Parathyroid adenoma (tissue), 2 donors: ENCODE results near the gene ZC3H7B.
"Not testable (repeated sequence)": the region's sequence is repeated elsewhere in the genome, so short reads cannot be mapped to it uniquely, and the experiment has no call there.

Source experiments
- H2AFZ ChIP-seq: fragments of 300-600 bp; sonication (generic); one replicate; pipeline ENCODE4 v1.7.0; 2017; ENCODE audit warnings: antibody characterized with exemption, mild to moderate bottlenecking
- H3K27ac ChIP-seq: fragments of 300-600 bp; sonication (generic); one replicate; pipeline ENCODE4 v1.7.0; 2017
- H3K27me3 ChIP-seq: fragments of 300-600 bp; sonication (generic); one replicate; pipeline ENCODE4 v1.7.0; 2017; ENCODE audit warnings: low read length; ENCODE audit not compliant: control insufficient read depth, insufficient read depth
- H3K36me3 ChIP-seq: fragments of 300-600 bp; sonication (generic); one replicate; pipeline ENCODE4 v1.7.0; 2017; ENCODE audit warnings: low read length; ENCODE audit not compliant: control insufficient read depth, insufficient read depth
- H3K4me1 ChIP-seq: fragments of 300-600 bp; sonication (generic); one replicate; pipeline ENCODE4 v1.7.0; 2017; ENCODE audit warnings: control low read depth
- H3K4me2 ChIP-seq: fragments of 300-600 bp; sonication (generic); one replicate; pipeline ENCODE4 v1.7.0; 2017; ENCODE audit warnings: low read length
- H3K4me3 ChIP-seq: fragments of 300-600 bp; sonication (generic); one replicate; pipeline ENCODE4 v1.7.0; 2017; ENCODE audit warnings: low read depth, low read length
- H3K79me2 ChIP-seq: fragments of 300-600 bp; sonication (generic); one replicate; pipeline ENCODE4 v1.7.0; 2017; ENCODE audit warnings: control low read depth
- H3K9ac ChIP-seq: fragments of 300-600 bp; sonication (generic); one replicate; pipeline ENCODE4 v1.7.0; 2017; ENCODE audit warnings: mild to moderate bottlenecking
- H3K9me3 ChIP-seq: fragments of 300-600 bp; sonication (generic); one replicate; pipeline ENCODE4 v1.7.0; 2017; ENCODE audit warnings: low read length; ENCODE audit not compliant: control insufficient read depth
- CTCF ChIP-seq: fragments of 300-600 bp; sonication (generic); IDR thresholded peaks from one replicate; pipeline ENCODE4 v1.7.0; 2017; ENCODE audit warnings: antibody characterized with exemption, mild to moderate bottlenecking
- donor health status: primary hyperparathyroidism.

The ZC3H7B gene

DNA sequence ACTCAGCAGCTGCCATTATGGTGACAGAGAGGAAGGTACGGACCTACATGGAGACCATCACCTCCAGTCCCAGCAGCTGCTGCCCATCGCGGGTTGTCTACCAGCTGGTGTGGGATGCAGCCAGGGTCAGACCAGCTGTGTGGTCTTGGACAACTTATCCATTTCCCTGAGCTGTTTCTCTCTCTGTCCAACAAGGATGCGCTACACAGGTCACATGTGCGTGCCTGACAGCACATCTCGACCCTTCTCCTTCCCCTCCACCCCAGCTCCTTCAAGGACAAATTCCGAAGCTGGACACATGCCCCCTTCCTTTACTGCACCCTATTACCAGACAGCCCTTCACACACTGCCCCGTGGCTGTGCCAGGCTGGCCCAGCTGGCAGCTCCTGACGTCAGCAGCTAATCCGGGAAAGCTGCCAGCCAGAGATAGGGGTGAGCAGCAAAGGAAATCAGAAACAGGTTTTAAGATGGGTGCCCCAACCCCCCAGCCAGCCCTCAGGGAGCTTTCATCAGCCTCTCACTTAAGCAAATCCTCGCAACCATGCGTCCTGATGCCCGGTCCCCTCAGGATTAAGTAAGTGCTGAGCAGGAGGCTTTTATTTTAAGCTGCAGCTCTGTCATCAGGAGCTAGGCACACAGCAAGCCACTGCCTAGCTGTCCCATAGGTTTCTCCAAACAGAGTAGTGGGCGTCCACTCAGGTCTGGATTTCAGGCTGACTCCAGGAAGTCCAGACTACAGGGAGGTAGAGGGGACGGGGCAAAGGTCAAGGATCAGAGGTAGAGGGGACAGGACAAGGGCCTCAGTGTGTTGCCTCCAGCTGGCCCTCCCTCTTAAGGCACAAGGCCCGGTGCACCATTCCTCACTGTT lies 100.7 kb downstream of the ZC3H7B start:
- no peaks in the 10 kb centered on the region for H3K27me3 ChIP-seq
- H3K9me3 ChIP-seq = no peaks in the 10 kb centered on the region
- peak overlapping the region; percentile 15 for H3K4me3 ChIP-seq
- H2AFZ ChIP-seq = no peak overlapping the region
- no peaks in the 10 kb centered on the region for H3K36me3 ChIP-seq
- peak overlapping the region; percentile 90 for H3K27ac ChIP-seq
- no peak overlapping the region for H3K9ac ChIP-seq
- H3K79me2 ChIP-seq = no peaks in the 10 kb centered on the region
- TF ChIP-seq CTCF = no peak
- H3K4me1 ChIP-seq = peaks cover 7% of the 10 kb centered on the region
- peak overlapping the region; percentile 40 for H3K4me2 ChIP-seq

- H3K9ac ChIP-seq, H3K9me3 ChIP-seq, H2AFZ ChIP-seq, H3K4me2 ChIP-seq, H3K36me3 ChIP-seq, H3K27me3 ChIP-seq, H3K79me2 ChIP-seq, H3K4me3 ChIP-seq, H3K4me1 ChIP-seq: not testable (repeated sequence)
- peak overlapping the region; percentile 90 for H3K27ac ChIP-seq
Measured at GRCh38 chr22:41402851-41403250, 101.5 kb downstream of the ZC3H7B start.

GRCh38 chr22:41403532-41404318 lies 102.4 kb downstream of the ZC3H7B start:
- H3K4me3 ChIP-seq = peak overlapping the region; percentile 28

DNA sequence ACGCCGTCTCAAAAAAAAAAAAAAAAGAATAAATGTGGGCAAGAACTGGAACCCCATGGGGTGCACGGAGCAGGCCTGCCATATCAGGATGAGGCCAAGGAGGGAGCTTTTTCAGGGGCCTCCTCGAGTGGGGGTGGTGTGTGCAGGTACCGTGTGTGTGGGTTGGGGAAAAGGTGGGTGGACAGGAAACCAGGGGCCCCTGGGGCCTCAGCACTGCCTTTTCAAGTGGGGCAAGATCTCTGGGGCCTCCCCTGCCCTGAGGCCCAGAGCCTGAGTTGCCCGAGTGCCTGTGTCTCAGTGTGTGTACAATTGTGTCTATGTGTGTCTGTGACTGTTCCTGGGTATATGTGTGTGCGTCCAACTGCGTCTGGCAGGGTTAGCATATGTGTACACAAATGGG lies 104.3 kb downstream of the ZC3H7B start:
- H3K79me2 ChIP-seq = no peaks in the 10 kb centered on the region
- TF ChIP-seq CTCF = no peak
- no peak overlapping the region for H2AFZ ChIP-seq
- no peaks in the 10 kb centered on the region for H3K36me3 ChIP-seq
- no peak overlapping the region for H3K27ac ChIP-seq
- no peak overlapping the region for H3K9ac ChIP-seq
- peaks cover 7% of the 10 kb centered on the region for H3K4me1 ChIP-seq
- H3K27me3 ChIP-seq = no peaks in the 10 kb centered on the region
- no peak overlapping the region for H3K4me3 ChIP-seq
- no peaks in the 10 kb centered on the region for H3K9me3 ChIP-seq
- no peak overlapping the region for H3K4me2 ChIP-seq

More at GRCh38 chr22:41403532-41404318, 102.4 kb downstream of the ZC3H7B start:
- TF ChIP-seq CTCF = peak; percentile 91
- no peaks in the 10 kb centered on the region for H3K27me3 ChIP-seq
- peak overlapping the region; percentile 66 for H2AFZ ChIP-seq
- no peaks in the 10 kb centered on the region for H3K79me2 ChIP-seq
- no peaks in the 10 kb centered on the region for H3K36me3 ChIP-seq
- H3K27ac ChIP-seq = no peak overlapping the region
- no peaks in the 10 kb centered on the region for H3K9me3 ChIP-seq
- H3K4me1 ChIP-seq = peaks cover 7% of the 10 kb centered on the region
- no peak overlapping the region for H3K9ac ChIP-seq
- peak overlapping the region; percentile 11 for H3K4me2 ChIP-seq

- no peaks in the 10 kb centered on the region for H3K27me3 ChIP-seq
- no peak for TF ChIP-seq CTCF
- H3K79me2 ChIP-seq = no peaks in the 10 kb centered on the region
- H3K4me2 ChIP-seq = no peak overlapping the region
- no peaks in the 10 kb centered on the region for H3K36me3 ChIP-seq
- H3K4me3 ChIP-seq = no peak overlapping the region
- H3K9me3 ChIP-seq = no peaks in the 10 kb centered on the region
- H2AFZ ChIP-seq = no peak overlapping the region
- H3K27ac ChIP-seq = no peak overlapping the region
- H3K9ac ChIP-seq = no peak overlapping the region
- H3K4me1 ChIP-seq = peaks cover 7% of the 10 kb centered on the region
Measured at GRCh38 chr22:41406410-41406809, 105.1 kb downstream of the ZC3H7B start.
